Endothelial cell of umbilical vein (primary cell): ENCODE measurements around the gene SARNP.

Experiments
- EZH2 ChIP-seq: IDR thresholded peaks from 2 replicates; pipeline ENCODE4 v1.6.1; 2012; ENCODE audit warnings: borderline replicate concordance, low read depth, mild to moderate bottlenecking, moderate library complexity, low read length, inconsistent platforms; ENCODE audit not compliant: severe bottlenecking
- FOS ChIP-seq: IDR thresholded peaks from 2 replicates; pipeline ENCODE4 v1.6.1; 2011; ENCODE audit warnings: mild to moderate bottlenecking, low read length, moderate library complexity, borderline replicate concordance; ENCODE audit not compliant: insufficient read depth
- MYC ChIP-seq: IDR thresholded peaks from one replicate; pipeline ENCODE4 v1.6.1; 2011; ENCODE audit warnings: mild to moderate bottlenecking, low read depth, low read length
- POLR2A ChIP-seq: IDR thresholded peaks from 2 replicates; pipeline ENCODE4 v1.6.1; 2012; ENCODE audit warnings: low read depth, mild to moderate bottlenecking, control low read depth, low read length
- POLR2AphosphoS5 ChIP-seq: IDR thresholded peaks from 2 replicates; pipeline ENCODE4 v1.6.1; 2012; ENCODE audit warnings: low read depth, mild to moderate bottlenecking, control low read depth, low read length, moderate library complexity; ENCODE audit not compliant: insufficient read depth
- TF ChIP-seq, protein P1 (sequence below): IDR thresholded peaks from 2 replicates; pipeline ENCODE4 v1.6.1; 2011; ENCODE audit not compliant: insufficient read depth, insufficient read length
- TF ChIP-seq, protein P2 (sequence below), 2 donors: IDR thresholded peaks; 1 replicate in 1 of 2; 2 replicates in 1 of 2; pipeline ENCODE4 v1.5.1; 2011; ENCODE audit warnings: low read length in 2 of 2, mild to moderate bottlenecking in 2 of 2, moderate library complexity in 2 of 2, control low read depth in 1 of 2, inconsistent platforms in 1 of 2, low read depth in 1 of 2; ENCODE audit not compliant: insufficient read depth in 1 of 2; ENCODE audit errors: extremely low read depth in 1 of 2

DNA sequence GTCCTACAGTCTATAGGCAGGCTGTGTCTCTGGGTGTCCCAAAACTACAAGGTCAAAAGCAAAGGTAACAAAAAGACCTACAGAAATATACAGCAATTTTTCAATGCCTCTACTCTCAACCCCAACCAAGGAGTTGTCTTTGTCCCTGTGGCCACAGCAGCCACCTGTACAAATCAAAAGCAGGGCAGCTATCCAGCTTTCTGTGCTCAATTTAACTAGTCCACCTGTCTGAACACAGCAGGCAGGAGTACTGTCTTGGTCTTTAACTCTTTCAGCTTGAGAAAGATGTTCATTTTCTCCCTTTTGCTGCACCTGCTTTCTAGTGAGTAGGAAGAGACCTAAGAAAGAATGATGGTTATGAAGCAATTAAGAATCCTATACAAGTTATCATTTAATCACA, 54.9 kb downstream of the SARNP start:
- TF ChIP-seq, protein P1, sequence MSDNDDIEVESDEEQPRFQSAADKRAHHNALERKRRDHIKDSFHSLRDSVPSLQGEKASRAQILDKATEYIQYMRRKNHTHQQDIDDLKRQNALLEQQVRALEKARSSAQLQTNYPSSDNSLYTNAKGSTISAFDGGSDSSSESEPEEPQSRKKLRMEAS, result no peak
- TF ChIP-seq POLR2AphosphoS5 (no peak), FOS (no peak), EZH2 (no peak), POLR2A (no peak), MYC (no peak)
- TF ChIP-seq, protein P2, sequence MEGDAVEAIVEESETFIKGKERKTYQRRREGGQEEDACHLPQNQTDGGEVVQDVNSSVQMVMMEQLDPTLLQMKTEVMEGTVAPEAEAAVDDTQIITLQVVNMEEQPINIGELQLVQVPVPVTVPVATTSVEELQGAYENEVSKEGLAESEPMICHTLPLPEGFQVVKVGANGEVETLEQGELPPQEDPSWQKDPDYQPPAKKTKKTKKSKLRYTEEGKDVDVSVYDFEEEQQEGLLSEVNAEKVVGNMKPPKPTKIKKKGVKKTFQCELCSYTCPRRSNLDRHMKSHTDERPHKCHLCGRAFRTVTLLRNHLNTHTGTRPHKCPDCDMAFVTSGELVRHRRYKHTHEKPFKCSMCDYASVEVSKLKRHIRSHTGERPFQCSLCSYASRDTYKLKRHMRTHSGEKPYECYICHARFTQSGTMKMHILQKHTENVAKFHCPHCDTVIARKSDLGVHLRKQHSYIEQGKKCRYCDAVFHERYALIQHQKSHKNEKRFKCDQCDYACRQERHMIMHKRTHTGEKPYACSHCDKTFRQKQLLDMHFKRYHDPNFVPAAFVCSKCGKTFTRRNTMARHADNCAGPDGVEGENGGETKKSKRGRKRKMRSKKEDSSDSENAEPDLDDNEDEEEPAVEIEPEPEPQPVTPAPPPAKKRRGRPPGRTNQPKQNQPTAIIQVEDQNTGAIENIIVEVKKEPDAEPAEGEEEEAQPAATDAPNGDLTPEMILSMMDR (IDR thresholded peaks at IDR 0.05; ENCODE audit: extremely low read depth in 1 of 2, insufficient read depth in 1 of 2, low read depth in 1 of 2, low read length in 2 of 2), result no peak
